Astrocyte of the hippocampus (primary cell): ENCODE measurements around the gene PLGRKT.
"Not testable (repeated sequence)": the region's sequence is repeated elsewhere in the genome, so short reads cannot be mapped to it uniquely, and the experiment has no call there.

Source experiments
- DNase-seq: peaks from one replicate; pipeline ENCODE4 v3.0.0; 2011; ENCODE audit warnings: low read depth, low spot score

The PLGRKT gene

GRCh38 chr9:5382479-5382878 lies 55.2 kb downstream of the PLGRKT start:
- no peak for DNase-seq

- no peak for DNase-seq
Measured at GRCh38 chr9:5375790-5376477, 61.8 kb downstream of the PLGRKT start.

GRCh38 chr9:5375091-5375490 lies 62.6 kb downstream of the PLGRKT start:
- no peak for DNase-seq

- peak; percentile 9 for DNase-seq
Measured at GRCh38 chr9:5364294-5365024, 73.3 kb downstream of the PLGRKT start.

GRCh38 chr9:5361326-5362010 lies 76.3 kb downstream of the PLGRKT start:
- peak; percentile 9 for DNase-seq

- no peak for DNase-seq
Measured at GRCh38 chr9:5360341-5360740, 77.4 kb downstream of the PLGRKT start.

GRCh38 chr9:5357431-5358105 lies 80.2 kb downstream of the PLGRKT start:
- no peak for DNase-seq

- no peak for DNase-seq
Measured at GRCh38 chr9:5355817-5356216, 81.9 kb downstream of the PLGRKT start.

GRCh38 chr9:5355226-5355625 lies 82.5 kb downstream of the PLGRKT start:
- no peak for DNase-seq

GRCh38 chr9:5354184-5354583 lies 83.5 kb downstream of the PLGRKT start:
- DNase-seq: no peak

- DNase-seq: no peak
Measured at GRCh38 chr9:5352637-5353248, 85.0 kb downstream of the PLGRKT start.

- peak; percentile 6 for DNase-seq
Measured at GRCh38 chr9:5338992-5339981, 98.4 kb downstream of the PLGRKT start, which contains the start of gene RLN1. TSS of gene RLN1 (minus strand) at chr9:5339876. CDS start at chr9:5339746, 130 bp downstream.

GRCh38 chr9:5336688-5337087 lies 101.0 kb downstream of the PLGRKT start:
- DNase-seq: no peak

GRCh38 chr9:5331276-5331675 lies 106.4 kb downstream of the PLGRKT start:
- DNase-seq: not testable (repeated sequence)

- DNase-seq: no peak
Measured at GRCh38 chr9:5326893-5327548, 110.7 kb downstream of the PLGRKT start.

- DNase-seq: no peak
Measured at GRCh38 chr9:5326187-5326586, 111.5 kb downstream of the PLGRKT start.

GRCh38 chr9:5321601-5322000 lies 116.1 kb downstream of the PLGRKT start:
- DNase-seq: not testable (repeated sequence)

- no peak for DNase-seq
Measured at GRCh38 chr9:5321058-5321457, 116.7 kb downstream of the PLGRKT start.

GRCh38 chr9:5316406-5316805 lies 121.3 kb downstream of the PLGRKT start:
- DNase-seq: not testable (repeated sequence)
